DOHH2 (cell line): ENCODE results near the gene CSMD2.
"Not testable (repeated sequence)": the region's sequence is repeated elsewhere in the genome, so short reads cannot be mapped to it uniquely, and the experiment has no call there.

Source experiments
- H3F3A ChIP-seq: fragments of 200-600 bp; sonication (generic), shearing (Covaris generic); 2 replicates; pipeline ENCODE4 v1.6.0; 2016; ENCODE audit warnings: antibody characterized with exemption, mild to moderate bottlenecking; ENCODE audit not compliant: control insufficient read depth, insufficient read depth
- H3K27ac ChIP-seq: fragments of 200-600 bp; sonication (generic); 2 replicates; pipeline ENCODE4 v1.5.1; 2014; ENCODE audit warnings: low read depth, mild to moderate bottlenecking, low read length, moderate library complexity
- H3K27me3 ChIP-seq: fragments of 200-600 bp; sonication (generic); 2 replicates; pipeline ENCODE4 v1.6.1; 2014; ENCODE audit warnings: mild to moderate bottlenecking, low read length, mixed read lengths; ENCODE audit not compliant: control insufficient read depth
- H3K36me3 ChIP-seq: fragments of 200-600 bp; sonication (generic); 2 replicates; pipeline ENCODE4 v1.6.1; 2014; ENCODE audit warnings: mild to moderate bottlenecking, low read length, moderate library complexity, mixed read lengths; ENCODE audit not compliant: control insufficient read depth
- H3K4me1 ChIP-seq: fragments of 200-600 bp; sonication (generic); 2 replicates; pipeline ENCODE4 v1.6.1; 2014; ENCODE audit warnings: mild to moderate bottlenecking, low read length, mixed read lengths; ENCODE audit not compliant: control insufficient read depth
- H3K4me2 ChIP-seq: fragments of 200-600 bp; sonication (generic); 2 replicates; pipeline ENCODE4 v1.6.0; 2014; ENCODE audit warnings: mild to moderate bottlenecking, low read length, moderate library complexity
- H3K4me3 ChIP-seq: fragments of 200-600 bp; sonication (generic); 2 replicates; pipeline ENCODE4 v1.5.1; 2014; ENCODE audit warnings: mild to moderate bottlenecking, low read length, mixed read lengths
- H3K79me2 ChIP-seq: fragments of 200-600 bp; sonication (generic); 2 replicates; pipeline ENCODE4 v1.6.1; 2014; ENCODE audit warnings: mild to moderate bottlenecking, low read length, mixed read lengths; ENCODE audit not compliant: control insufficient read depth
- H3K9me2 ChIP-seq: fragments of 200-600 bp; sonication (generic); replicated peaks from 2 replicates; pipeline ENCODE4 v1.6.1; 2014; ENCODE audit warnings: mild to moderate bottlenecking, low read length, mixed read lengths; ENCODE audit not compliant: control insufficient read depth
- H3K9me3 ChIP-seq: fragments of 200-600 bp; sonication (generic); 2 replicates; pipeline ENCODE4 v1.6.1; 2014; ENCODE audit warnings: antibody characterized with exemption, low read length, mixed read lengths; ENCODE audit not compliant: control insufficient read depth, insufficient read depth
- H4K20me1 ChIP-seq: fragments of 200-600 bp; sonication (generic); 2 replicates; pipeline ENCODE4 v1.6.0; 2014; ENCODE audit warnings: low read depth, mild to moderate bottlenecking, antibody characterized with exemption, low read length, moderate library complexity; ENCODE audit not compliant: control insufficient read depth, insufficient read depth
- EZH2phosphoT487 ChIP-seq: fragments of 200-600 bp; sonication (generic); IDR thresholded peaks from 2 replicates; pipeline ENCODE4 v1.6.1; 2017; ENCODE audit warnings: borderline replicate concordance, mild to moderate bottlenecking, antibody characterized with exemption, low read length, moderate library complexity, mixed read lengths
- TF ChIP-seq, protein P1 (sequence below): fragments of 200-600 bp; sonication (generic); IDR thresholded peaks from one replicate; pipeline ENCODE4 v1.5.1; 2014; ENCODE audit warnings: antibody characterized with exemption, mild to moderate bottlenecking, low read depth, low read length; ENCODE audit not compliant: poor library complexity, severe bottlenecking

The CSMD2 gene

DNA sequence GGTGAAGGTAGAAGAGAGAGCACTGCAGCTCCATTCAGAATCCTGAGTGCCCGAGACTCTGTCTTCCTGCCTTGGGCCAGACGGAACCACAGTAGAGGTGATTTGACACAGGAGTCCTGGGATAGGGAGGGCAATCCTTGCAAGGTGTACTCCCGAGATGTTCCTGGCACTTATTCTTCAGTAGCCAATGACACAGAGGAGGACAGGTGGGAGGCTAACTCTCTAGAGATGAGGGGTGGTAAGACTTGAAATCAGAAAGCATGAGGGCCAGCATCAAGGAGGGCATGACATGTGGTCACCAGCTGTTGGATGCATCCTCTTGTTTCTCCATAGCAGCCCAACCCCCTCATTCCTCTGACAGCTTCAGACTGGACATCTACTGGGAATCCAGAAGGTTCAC lies 56.3 kb downstream of the CSMD2 start:
- no peaks in the 10 kb centered on the region for H3K9me2 ChIP-seq
- peaks cover 2% of the 10 kb centered on the region; the same call in 1 of the 2 replicates for H3K27me3 ChIP-seq
- H3K27ac ChIP-seq: no peak overlapping the region
- no peak overlapping the region for H3K4me2 ChIP-seq
- no peaks in the 10 kb centered on the region for H3K36me3 ChIP-seq
- no peaks in the 10 kb centered on the region for H3K79me2 ChIP-seq
- no peak for TF ChIP-seq EZH2phosphoT487
- TF ChIP-seq, protein P1, sequence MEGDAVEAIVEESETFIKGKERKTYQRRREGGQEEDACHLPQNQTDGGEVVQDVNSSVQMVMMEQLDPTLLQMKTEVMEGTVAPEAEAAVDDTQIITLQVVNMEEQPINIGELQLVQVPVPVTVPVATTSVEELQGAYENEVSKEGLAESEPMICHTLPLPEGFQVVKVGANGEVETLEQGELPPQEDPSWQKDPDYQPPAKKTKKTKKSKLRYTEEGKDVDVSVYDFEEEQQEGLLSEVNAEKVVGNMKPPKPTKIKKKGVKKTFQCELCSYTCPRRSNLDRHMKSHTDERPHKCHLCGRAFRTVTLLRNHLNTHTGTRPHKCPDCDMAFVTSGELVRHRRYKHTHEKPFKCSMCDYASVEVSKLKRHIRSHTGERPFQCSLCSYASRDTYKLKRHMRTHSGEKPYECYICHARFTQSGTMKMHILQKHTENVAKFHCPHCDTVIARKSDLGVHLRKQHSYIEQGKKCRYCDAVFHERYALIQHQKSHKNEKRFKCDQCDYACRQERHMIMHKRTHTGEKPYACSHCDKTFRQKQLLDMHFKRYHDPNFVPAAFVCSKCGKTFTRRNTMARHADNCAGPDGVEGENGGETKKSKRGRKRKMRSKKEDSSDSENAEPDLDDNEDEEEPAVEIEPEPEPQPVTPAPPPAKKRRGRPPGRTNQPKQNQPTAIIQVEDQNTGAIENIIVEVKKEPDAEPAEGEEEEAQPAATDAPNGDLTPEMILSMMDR: no peak
- peaks cover 27% of the 10 kb centered on the region for H3K4me1 ChIP-seq
- no peaks in the 10 kb centered on the region for H3F3A ChIP-seq
- no peak overlapping the region for H3K4me3 ChIP-seq
- no peaks in the 10 kb centered on the region for H4K20me1 ChIP-seq
- H3K9me3 ChIP-seq: no peaks in the 10 kb centered on the region

DNA sequence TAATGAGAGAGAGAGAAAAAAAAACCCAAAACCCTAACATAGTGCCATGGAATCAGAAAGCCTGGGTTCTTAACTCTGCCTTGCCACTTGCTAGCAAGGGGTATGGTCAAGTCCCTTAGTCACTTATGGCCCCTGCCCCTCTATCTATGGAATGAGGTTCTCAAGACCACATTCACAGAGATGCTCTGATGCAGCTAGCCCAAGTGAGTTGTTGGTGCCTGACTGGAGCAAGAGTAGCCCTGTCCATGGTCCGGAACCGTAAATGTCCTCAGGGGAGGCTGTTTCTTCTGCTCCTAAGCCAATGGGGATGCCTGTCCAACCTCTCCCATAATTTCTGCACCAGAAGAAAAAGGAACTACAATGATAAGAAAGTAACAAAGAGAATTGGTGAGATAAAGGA lies 56.8 kb downstream of the CSMD2 start:
- Histone ChIP-seq H3F3A (no peaks in the 10 kb centered on the region), H4K20me1 (no peaks in the 10 kb centered on the region), H3K4me1 (peaks cover 23% of the 10 kb centered on the region), H3K4me3 (no peak overlapping the region), H3K9me2 (no peaks in the 10 kb centered on the region), H3K27ac (no peak overlapping the region), H3K27me3 (peaks cover 2% of the 10 kb centered on the region; the same call in 1 of the 2 replicates), H3K36me3 (no peaks in the 10 kb centered on the region), H3K9me3 (no peaks in the 10 kb centered on the region), H3K4me2 (no peak overlapping the region), H3K79me2 (no peaks in the 10 kb centered on the region)
- TF ChIP-seq EZH2phosphoT487: no peak
- TF ChIP-seq, protein P1: no peak

DNA sequence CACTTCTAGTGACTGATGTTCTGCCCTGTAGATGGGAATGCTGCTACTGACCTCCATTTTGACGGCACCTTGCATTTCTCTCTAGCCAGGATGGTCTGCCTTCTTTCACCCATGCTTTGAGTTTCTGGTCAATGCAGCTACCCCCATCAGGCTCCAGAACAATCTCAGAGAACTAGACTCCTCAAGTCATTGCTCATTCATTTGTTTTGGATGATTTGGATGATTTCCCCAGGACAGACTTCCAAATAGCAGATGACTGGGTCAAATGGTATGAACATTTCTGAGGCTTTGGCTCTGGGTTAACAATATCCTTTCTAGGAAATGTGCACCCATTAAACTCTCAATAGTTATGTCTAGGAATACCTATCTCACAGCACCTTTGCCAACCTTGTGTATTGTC lies 63.9 kb downstream of the CSMD2 start:
- H3K9me3 ChIP-seq: no peaks in the 10 kb centered on the region
- no peaks in the 10 kb centered on the region for H3K36me3 ChIP-seq
- peaks cover 2% of the 10 kb centered on the region; the same call in 1 of the 2 replicates for H3K27me3 ChIP-seq
- TF ChIP-seq, protein P1: no peak
- TF ChIP-seq EZH2phosphoT487: no peak
- H3K4me3 ChIP-seq: no peak overlapping the region
- H3F3A ChIP-seq: no peaks in the 10 kb centered on the region
- H3K4me2 ChIP-seq: no peak overlapping the region
- H3K4me1 ChIP-seq: no peaks in the 10 kb centered on the region
- no peaks in the 10 kb centered on the region for H4K20me1 ChIP-seq
- no peak overlapping the region for H3K27ac ChIP-seq
- no peaks in the 10 kb centered on the region for H3K79me2 ChIP-seq
- no peaks in the 10 kb centered on the region for H3K9me2 ChIP-seq

DNA sequence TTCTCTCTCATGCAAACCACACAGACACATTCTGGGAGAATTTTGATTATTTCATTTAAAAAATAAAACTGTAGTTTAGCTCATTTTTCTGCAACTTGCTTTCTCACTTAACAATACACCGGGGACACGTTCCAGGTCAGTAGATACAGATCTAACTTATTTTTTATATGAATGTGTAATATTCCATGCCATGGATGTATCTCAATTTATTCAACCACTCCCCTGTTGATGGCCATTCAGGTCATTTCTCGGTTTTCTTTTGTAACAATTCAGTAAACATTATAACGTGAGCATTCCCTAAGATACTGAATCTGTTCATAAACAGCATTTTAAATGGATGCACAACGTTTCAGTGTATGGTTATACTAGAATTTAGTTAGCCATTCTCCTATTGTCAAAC lies 64.7 kb downstream of the CSMD2 start:
- Histone ChIP-seq H3K27ac (no peak overlapping the region), H4K20me1 (no peaks in the 10 kb centered on the region), H3F3A (no peaks in the 10 kb centered on the region), H3K36me3 (no peaks in the 10 kb centered on the region), H3K79me2 (no peaks in the 10 kb centered on the region), H3K4me3 (no peak overlapping the region), H3K9me2 (no peaks in the 10 kb centered on the region), H3K4me2 (no peak overlapping the region), H3K27me3 (peaks cover 2% of the 10 kb centered on the region; the same call in 1 of the 2 replicates), H3K4me1 (no peaks in the 10 kb centered on the region), H3K9me3 (no peaks in the 10 kb centered on the region)
- TF ChIP-seq, protein P1: no peak
- TF ChIP-seq EZH2phosphoT487: no peak

DNA sequence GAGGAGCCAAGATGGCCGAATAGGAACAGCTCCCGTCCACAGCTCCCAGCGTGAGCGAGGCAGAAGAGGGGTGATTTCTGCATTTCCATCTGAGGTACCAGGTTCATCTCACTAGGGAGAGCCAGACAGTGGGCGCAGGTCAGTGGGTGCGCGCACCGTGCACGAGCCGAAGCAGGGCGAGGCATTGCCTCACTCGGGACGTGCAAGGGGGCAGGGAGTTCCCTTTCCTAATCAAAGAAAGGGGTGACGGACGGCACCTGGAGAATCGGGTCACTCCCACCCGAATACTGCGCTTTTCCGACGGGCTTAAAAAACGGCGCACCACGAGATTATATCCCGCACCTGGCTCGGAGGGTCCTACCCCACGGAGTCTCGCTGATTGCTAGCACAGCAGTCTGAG lies 72.6 kb downstream of the CSMD2 start:
- not testable (repeated sequence) for H3K9me2 ChIP-seq, H3K4me3 ChIP-seq, H3K79me2 ChIP-seq, H3K9me3 ChIP-seq, H3K4me1 ChIP-seq, H4K20me1 ChIP-seq, H3K27ac ChIP-seq, H3K27me3 ChIP-seq, H3K4me2 ChIP-seq, H3K36me3 ChIP-seq, H3F3A ChIP-seq
